Nephron progenitor cell (in vitro differentiated cells): ENCODE measurements around the gene DUS2.
"Not testable (repeated sequence)": the region's sequence is repeated elsewhere in the genome, so short reads cannot be mapped to it uniquely, and the experiment has no call there.

Experiments
- DNase-seq: peaks from one replicate; pipeline ENCODE4 v3.0.0; 2021
- H3K27ac Mint-ChIP-seq: 2 replicates; pipeline ENCODE4 v1.8.0; 2021; ENCODE audit warnings: mild to moderate bottlenecking, moderate library complexity, mixed read lengths
- H3K27me3 Mint-ChIP-seq: 2 replicates; pipeline ENCODE4 v1.8.0; 2021; ENCODE audit warnings: mild to moderate bottlenecking, low read depth, mixed read lengths; ENCODE audit not compliant: poor library complexity
- H3K36me3 Mint-ChIP-seq: 2 replicates; pipeline ENCODE4 v1.8.0; 2021; ENCODE audit warnings: low read depth, mixed read lengths
- H3K4me1 Mint-ChIP-seq: 2 replicates; pipeline ENCODE4 v1.8.0; 2021; ENCODE audit warnings: mixed read lengths
- H3K4me3 Mint-ChIP-seq: 2 replicates; pipeline ENCODE4 v1.8.0; 2021; ENCODE audit warnings: mild to moderate bottlenecking, moderate library complexity, mixed read lengths
- H3K9me3 Mint-ChIP-seq: 2 replicates; pipeline ENCODE4 v1.8.0; 2021; ENCODE audit warnings: mild to moderate bottlenecking, moderate library complexity, mixed read lengths
- CTCF ChIP-seq: fragments of 200-600 bp; sonication (generic); IDR thresholded peaks from 2 replicates; pipeline ENCODE4 v1.5.0; 2021; ENCODE audit warnings: antibody characterized with exemption

DUS2 gene

DNA sequence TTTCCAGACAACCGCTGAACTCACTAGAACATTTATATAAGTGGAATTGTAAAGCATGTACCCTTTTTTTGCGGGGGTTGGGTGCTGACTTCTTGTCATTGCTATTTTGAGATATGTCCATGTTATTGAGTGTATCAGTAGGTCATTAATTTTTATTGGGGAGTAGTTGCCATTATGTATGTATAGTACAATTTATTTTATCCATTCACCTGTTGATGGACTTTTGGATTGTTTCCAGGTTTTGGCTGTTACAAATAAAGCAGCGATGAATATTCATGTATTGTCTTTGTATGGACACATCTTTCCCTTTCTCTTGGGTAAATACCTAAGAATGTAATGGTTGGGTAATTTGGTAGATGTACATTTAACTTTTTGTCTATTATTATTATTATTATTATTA, 74.8 kb downstream of the DUS2 start:
- no peak for TF ChIP-seq CTCF
- H3K9me3 Mint-ChIP-seq, result peaks cover 22% of the 10 kb centered on the region
- H3K27me3 Mint-ChIP-seq, result no peaks in the 10 kb centered on the region
- H3K36me3 Mint-ChIP-seq, result peaks cover 48% of the 10 kb centered on the region
- no peak overlapping the region for H3K4me3 Mint-ChIP-seq
- H3K4me1 Mint-ChIP-seq, result peaks cover 17% of the 10 kb centered on the region
- H3K27ac Mint-ChIP-seq, result peak overlapping the region; percentile 31
- no peak for DNase-seq

DNA sequence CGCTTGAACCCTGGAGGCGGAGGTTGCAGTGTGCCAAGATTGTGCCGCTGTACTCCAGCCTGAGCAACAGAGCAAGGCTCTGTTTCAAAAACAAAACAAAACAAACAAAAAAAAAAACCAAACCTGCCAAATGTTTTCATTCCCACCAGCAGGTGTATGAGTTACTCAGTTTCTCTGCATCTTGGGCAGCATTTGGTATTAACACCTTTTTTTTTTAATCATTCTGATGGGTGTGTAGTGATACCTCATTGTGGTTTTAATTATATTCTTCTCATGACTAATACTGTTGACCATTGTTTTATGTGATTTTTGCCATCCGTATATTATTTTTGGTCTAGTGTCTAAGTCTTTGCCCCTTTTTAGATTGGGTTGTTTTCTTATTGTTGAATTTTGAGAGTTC, 77.4 kb downstream of the DUS2 start:
- DNase-seq, result no peak
- H3K36me3 Mint-ChIP-seq, result peaks cover 71% of the 10 kb centered on the region
- peaks cover 46% of the 10 kb centered on the region for H3K9me3 Mint-ChIP-seq
- no peak for TF ChIP-seq CTCF
- no peaks in the 10 kb centered on the region for H3K27me3 Mint-ChIP-seq
- H3K4me3 Mint-ChIP-seq, result no peak overlapping the region
- H3K27ac Mint-ChIP-seq, result peak overlapping the region; percentile 16
- no peaks in the 10 kb centered on the region for H3K4me1 Mint-ChIP-seq

DNA sequence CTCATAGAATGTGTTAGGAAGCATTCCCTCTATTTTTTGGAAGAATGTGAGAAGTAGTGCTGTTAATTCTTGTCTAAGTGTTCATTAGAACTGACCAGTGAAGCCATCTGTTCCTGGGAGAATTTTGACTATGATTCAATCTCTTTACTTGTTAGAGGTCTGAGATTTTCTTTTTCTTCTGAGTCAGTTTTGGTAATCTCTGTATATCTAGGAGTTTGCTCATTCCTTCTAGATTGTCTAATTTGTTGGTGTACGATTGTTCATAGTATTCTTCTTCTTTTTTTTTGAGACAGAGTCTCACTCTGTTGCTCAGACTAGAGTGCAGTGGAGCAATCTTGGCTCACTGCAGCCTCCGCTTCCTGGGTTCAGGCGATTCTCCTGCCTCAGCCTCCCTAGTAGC, 82.5 kb downstream of the DUS2 start:
- H3K36me3 Mint-ChIP-seq, result peaks cover 90% of the 10 kb centered on the region
- no peak for TF ChIP-seq CTCF
- H3K27me3 Mint-ChIP-seq, result no peaks in the 10 kb centered on the region
- no peak overlapping the region for H3K27ac Mint-ChIP-seq
- H3K4me1 Mint-ChIP-seq, result no peaks in the 10 kb centered on the region
- H3K4me3 Mint-ChIP-seq, result no peak overlapping the region
- H3K9me3 Mint-ChIP-seq, result peaks cover 94% of the 10 kb centered on the region
- no peak for DNase-seq

DNA sequence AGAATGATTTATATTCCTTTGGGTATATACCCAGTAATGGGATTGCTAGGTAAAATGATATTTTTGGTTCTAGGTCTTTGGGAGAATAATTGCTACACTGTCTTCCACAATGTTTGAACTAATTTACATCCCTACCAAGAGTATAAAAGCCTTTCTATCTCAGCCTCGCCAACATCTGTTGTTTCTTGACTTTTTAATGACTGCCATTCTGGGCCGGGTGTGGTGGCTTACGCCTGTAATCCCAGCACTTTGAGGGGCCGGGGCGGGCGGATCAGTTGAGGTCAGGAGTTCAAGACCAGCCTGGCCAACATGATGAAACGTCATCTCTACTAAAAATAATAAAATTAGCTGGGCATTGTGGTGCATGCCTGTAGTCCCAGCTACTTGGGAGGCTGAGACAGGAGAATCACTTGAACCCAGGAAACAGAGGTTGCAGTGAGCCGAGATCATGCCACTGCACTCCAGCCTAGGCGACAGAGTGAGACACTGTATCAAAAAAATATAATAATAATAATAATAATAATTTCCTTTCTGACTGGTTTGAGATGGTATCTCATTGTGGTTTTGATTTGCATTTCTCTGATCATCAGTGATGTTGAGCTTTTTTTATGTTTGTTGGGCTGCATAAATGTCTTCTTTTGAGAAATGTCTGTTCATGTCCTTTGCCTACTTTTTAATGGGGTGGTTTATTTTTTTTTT, 84.3 kb downstream of the DUS2 start:
- H3K27me3 Mint-ChIP-seq, H3K27ac Mint-ChIP-seq: not testable (repeated sequence)
- peaks cover 90% of the 10 kb centered on the region for H3K36me3 Mint-ChIP-seq

GRCh38 chr16:68109156-68109555, 86.1 kb downstream of the DUS2 start:
- H3K4me1 Mint-ChIP-seq, result peaks cover 11% of the 10 kb centered on the region
- not testable (repeated sequence) for H3K27ac Mint-ChIP-seq, DNase-seq, H3K4me3 Mint-ChIP-seq, H3K27me3 Mint-ChIP-seq
- H3K9me3 Mint-ChIP-seq, result peaks cover 92% of the 10 kb centered on the region
- H3K36me3 Mint-ChIP-seq, result peaks cover 86% of the 10 kb centered on the region

More for the DNA sequence above, 84.3 kb downstream of the DUS2 start:
- not testable (repeated sequence) for H3K4me1 Mint-ChIP-seq, DNase-seq, H3K4me3 Mint-ChIP-seq
- H3K9me3 Mint-ChIP-seq, result peaks cover 97% of the 10 kb centered on the region

- H3K9me3 Mint-ChIP-seq, result peaks cover 85% of the 10 kb centered on the region
- H3K36me3 Mint-ChIP-seq, result peaks cover 78% of the 10 kb centered on the region
- not testable (repeated sequence) for H3K27me3 Mint-ChIP-seq, DNase-seq, H3K27ac Mint-ChIP-seq, H3K4me3 Mint-ChIP-seq
- H3K4me1 Mint-ChIP-seq, result peaks cover 11% of the 10 kb centered on the region
Observed at GRCh38 chr16:68110611-68111010, 87.5 kb downstream of the DUS2 start.

GRCh38 chr16:68111379-68111778, 88.3 kb downstream of the DUS2 start:
- peaks cover 5% of the 10 kb centered on the region for H3K27me3 Mint-ChIP-seq
- H3K9me3 Mint-ChIP-seq, result peaks cover 80% of the 10 kb centered on the region
- no peak overlapping the region for H3K4me3 Mint-ChIP-seq
- no peak for DNase-seq
- no peak for TF ChIP-seq CTCF
- peaks cover 74% of the 10 kb centered on the region for H3K36me3 Mint-ChIP-seq
- peaks cover 11% of the 10 kb centered on the region for H3K4me1 Mint-ChIP-seq
- H3K27ac Mint-ChIP-seq, result no peak overlapping the region
